HepG2 (cell line): ENCODE measurements around the gene LCN2. TPM values are rescaled to one million over a fixed set of nuclear protein-coding genes. Genes with fewer than 3 reads are reported as not detected.

Source experiments
- DNMT3B ChIP-seq: conservative IDR thresholded peaks from 2 replicates; pipeline ENCODE4 v1.6.1; 2016; ENCODE audit warnings: missing biosample characterization, control low read depth
- DR1 ChIP-seq: sonication (generic); formaldehyde crosslinking; IDR thresholded peaks from 2 replicates; pipeline ENCODE4 v1.8.0; 2021; ENCODE audit warnings: mild to moderate bottlenecking, missing genetic modification reagents, inconsistent platforms
- GABPB1 ChIP-seq: IDR thresholded peaks from 2 replicates; pipeline ENCODE4 v1.6.1; 2016; ENCODE audit warnings: mild to moderate bottlenecking, missing genetic modification reagents, moderate library complexity, missing compliant biosample characterization
- GATAD1 ChIP-seq: IDR thresholded peaks from 2 replicates; pipeline ENCODE4 v1.6.1; 2016; ENCODE audit warnings: missing genetic modification reagents, missing compliant biosample characterization
- KDM6A ChIP-seq: IDR thresholded peaks from 2 replicates; pipeline ENCODE4 v1.6.1; 2016; ENCODE audit warnings: low read depth
- MED8 ChIP-seq: sonication (generic); formaldehyde crosslinking; IDR thresholded peaks from 2 replicates; pipeline ENCODE4 v1.8.1; 2023; ENCODE audit warnings: mild to moderate bottlenecking, missing genetic modification reagents; ENCODE audit not compliant: insufficient replicate concordance
- MTF1 ChIP-seq: sonication (generic); formaldehyde crosslinking; IDR thresholded peaks from 2 replicates; pipeline ENCODE4 v1.5.0; 2020; ENCODE audit warnings: missing genetic modification reagents
- PAX8 ChIP-seq: sonication (generic); formaldehyde crosslinking; IDR thresholded peaks from 2 replicates; pipeline ENCODE4 v1.8.0; 2022; ENCODE audit warnings: mild to moderate bottlenecking, missing genetic modification reagents, borderline replicate concordance
- SOX13 ChIP-seq, 3 experiments: fragments of 450-650 bp in 1 of 3; sonication (generic) in 1 of 3; formaldehyde crosslinking in 1 of 3; IDR thresholded peaks in 2 of 3; conservative IDR thresholded peaks in 1 of 3; 2 replicates each; pipeline versions ENCODE4 v1.5.0 to v1.6.1; 2016 to 2020; ENCODE audit warnings: antibody characterized with exemption in 1 of 3, mild to moderate bottlenecking in 1 of 3, missing compliant biosample characterization in 1 of 3, missing genetic modification reagents in 1 of 3, moderate library complexity in 1 of 3
- TCF12 ChIP-seq, 2 experiments: fragments of 450-650 bp in 1 of 2; sonication (generic) in 1 of 2; formaldehyde crosslinking in 1 of 2; IDR thresholded peaks; 2 replicates each; pipeline versions ENCODE4 v1.6.1 to v1.8.0; 2017 to 2022; ENCODE audit warnings: antibody characterized with exemption in 1 of 2, mild to moderate bottlenecking in 1 of 2, missing genetic modification reagents in 1 of 2, moderate library complexity in 1 of 2
- YEATS2 ChIP-seq: sonication (generic); formaldehyde crosslinking; IDR thresholded peaks from 2 replicates; pipeline ENCODE4 v1.4.0; 2020; ENCODE audit warnings: missing genetic modification reagents, borderline replicate concordance
- ZFP36L1 ChIP-seq: sonication (generic); formaldehyde crosslinking; IDR thresholded peaks from 2 replicates; pipeline ENCODE4 v1.8.0; 2022; ENCODE audit warnings: mild to moderate bottlenecking, missing genetic modification reagents, moderate library complexity
- ZHX2 ChIP-seq, 2 experiments: sonication (generic) in 1 of 2; formaldehyde crosslinking in 1 of 2; IDR thresholded peaks; 2 replicates each; pipeline versions ENCODE4 v1.6.1 to v1.9.0; 2014 to 2022; ENCODE audit warnings: antibody characterized with exemption in 1 of 2, borderline replicate concordance in 1 of 2, inconsistent platforms in 1 of 2, low read depth in 1 of 2, missing genetic modification reagents in 1 of 2
- ZNF317 ChIP-seq: sonication (generic); formaldehyde crosslinking; IDR thresholded peaks from 2 replicates; pipeline ENCODE4 v1.5.0; 2020; ENCODE audit warnings: mild to moderate bottlenecking, missing genetic modification reagents
- ZNF484 ChIP-seq: sonication (generic); formaldehyde crosslinking; IDR thresholded peaks from 2 replicates; pipeline ENCODE4 v1.5.1; 2020; ENCODE audit warnings: mild to moderate bottlenecking, low read depth, missing genetic modification reagents, borderline replicate concordance
- polyA plus RNA-seq, 8 experiments: library from polyadenylated mRNA; depleted of rRNA in 3 of 8; stranded (reverse) in 7 of 8; unstranded in 1 of 8; fragments of >200 nt; fragmentation: Illumina TruSeq in 4 of 8; extraction: Trizol in 4 of 8; gene quantifications; 2 replicates each; pipeline versions ENCODE4 v1.2.1 to v1.2.3, GENCODE V29; 2011 to 2016; ENCODE audit warnings: low read depth in 4 of 8, missing spikeins in 1 of 8, mixed read lengths in 1 of 8; ENCODE audit not compliant: insufficient read depth in 1 of 8
- total RNA-seq, 5 experiments: library from RNA; depleted of rRNA; stranded (reverse); fragments of >200 nt; fragmentation: Illumina TruSeq; extraction: Trizol; gene quantifications; 2 replicates each; pipeline ENCODE4 v1.2.3, GENCODE V29; 2016; ENCODE audit warnings: low read depth in 1 of 5
- TF ChIP-seq, protein P1 (sequence below): sonication (generic); formaldehyde crosslinking; IDR thresholded peaks from 2 replicates; pipeline ENCODE4 v1.4.0; 2020; ENCODE audit warnings: missing genetic modification reagents, mild to moderate bottlenecking, borderline replicate concordance
- TF ChIP-seq, protein P2 (sequence below): sonication (generic); formaldehyde crosslinking; IDR thresholded peaks from 2 replicates; pipeline ENCODE4 v1.8.0; 2023; ENCODE audit warnings: mild to moderate bottlenecking, missing genetic modification reagents

The LCN2 gene
- total and polyA plus RNA-seq, 2 of the 13 experiments (the other 11 are each of a cell fraction or from before 2014, with no cell fraction given): 0.38 to 1.4 TPM

- peak; percentile 74 for TF ChIP-seq ZHX2 (IDR thresholded peaks at IDR 0.05; ENCODE audit: low read depth)
- no peak for TF ChIP-seq ZHX2 (CRISPR knock-in tag; IDR thresholded peaks at IDR 0.05; ENCODE audit: borderline replicate concordance)
- TF ChIP-seq, protein P1, sequence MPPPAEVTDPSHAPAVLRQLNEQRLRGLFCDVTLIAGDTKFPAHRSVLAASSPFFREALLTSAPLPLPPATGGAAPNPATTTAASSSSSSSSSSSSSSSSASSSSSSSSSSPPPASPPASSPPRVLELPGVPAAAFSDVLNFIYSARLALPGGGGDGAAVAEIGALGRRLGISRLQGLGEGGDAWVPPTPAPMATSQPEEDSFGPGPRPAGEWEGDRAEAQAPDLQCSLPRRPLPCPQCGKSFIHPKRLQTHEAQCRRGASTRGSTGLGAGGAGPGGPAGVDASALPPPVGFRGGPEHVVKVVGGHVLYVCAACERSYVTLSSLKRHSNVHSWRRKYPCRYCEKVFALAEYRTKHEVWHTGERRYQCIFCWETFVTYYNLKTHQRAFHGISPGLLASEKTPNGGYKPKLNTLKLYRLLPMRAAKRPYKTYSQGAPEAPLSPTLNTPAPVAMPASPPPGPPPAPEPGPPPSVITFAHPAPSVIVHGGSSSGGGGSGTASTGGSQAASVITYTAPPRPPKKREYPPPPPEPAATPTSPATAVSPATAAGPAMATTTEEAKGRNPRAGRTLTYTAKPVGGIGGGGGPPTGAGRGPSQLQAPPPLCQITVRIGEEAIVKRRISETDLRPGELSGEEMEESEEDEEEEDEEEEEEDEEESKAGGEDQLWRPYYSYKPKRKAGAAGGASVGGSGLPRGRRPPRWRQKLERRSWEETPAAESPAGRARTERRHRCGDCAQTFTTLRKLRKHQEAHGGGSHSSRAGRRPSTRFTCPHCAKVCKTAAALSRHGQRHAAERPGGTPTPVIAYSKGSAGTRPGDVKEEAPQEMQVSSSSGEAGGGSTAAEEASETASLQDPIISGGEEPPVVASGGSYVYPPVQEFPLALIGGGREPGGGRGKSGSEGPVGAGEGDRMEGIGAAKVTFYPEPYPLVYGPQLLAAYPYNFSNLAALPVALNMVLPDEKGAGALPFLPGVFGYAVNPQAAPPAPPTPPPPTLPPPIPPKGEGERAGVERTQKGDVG (CRISPR knock-in tag): peak; percentile 90; the same call in 1 of the 2 replicates
- peak; percentile 89; the same call in 1 of the 2 replicates for TF ChIP-seq YEATS2
- TF ChIP-seq ZFP36L1 (CRISPR knock-in tag): peak; percentile 98
- TF ChIP-seq PAX8 (CRISPR knock-in tag): peak; percentile 68; the same call in 1 of the 2 replicates
- no peak for TF ChIP-seq ZNF484 (CRISPR knock-in tag)
- peak; percentile 87 for TF ChIP-seq ZNF317
- peak; percentile 81 for TF ChIP-seq SOX13 (IDR thresholded peaks at IDR 0.05)
- peak in 1 of 2 experiments; percentile 95; a peak in 2 of 4 replicates for TF ChIP-seq SOX13 (CRISPR knock-in tag; conservative IDR thresholded peaks at IDR 0.05 in 1 of 2, IDR thresholded peaks at IDR 0.05 in 1 of 2)
- peak; percentile 83 for TF ChIP-seq GABPB1 (CRISPR knock-in tag)
- no peak; the same call in 1 of the 2 replicates for TF ChIP-seq DR1 (CRISPR knock-in tag)
- peak; percentile 91 for TF ChIP-seq DNMT3B (CRISPR knock-in tag)
- TF ChIP-seq GATAD1: peak; percentile 77
- no peak for TF ChIP-seq TCF12 (IDR thresholded peaks at IDR 0.05)
- peak; percentile 96 for TF ChIP-seq TCF12 (CRISPR knock-in tag; IDR thresholded peaks at IDR 0.05)
- TF ChIP-seq, protein P2, sequence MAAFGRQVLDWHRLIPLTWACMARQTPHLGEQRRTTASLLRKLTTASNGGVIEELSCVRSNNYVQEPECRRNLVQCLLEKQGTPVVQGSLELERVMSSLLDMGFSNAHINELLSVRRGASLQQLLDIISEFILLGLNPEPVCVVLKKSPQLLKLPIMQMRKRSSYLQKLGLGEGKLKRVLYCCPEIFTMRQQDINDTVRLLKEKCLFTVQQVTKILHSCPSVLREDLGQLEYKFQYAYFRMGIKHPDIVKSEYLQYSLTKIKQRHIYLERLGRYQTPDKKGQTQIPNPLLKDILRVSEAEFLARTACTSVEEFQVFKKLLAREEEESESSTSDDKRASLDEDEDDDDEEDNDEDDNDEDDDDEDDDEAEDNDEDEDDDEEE (CRISPR knock-in tag): peak; percentile 83
- TF ChIP-seq KDM6A: peak; percentile 69; the same call in 1 of the 2 replicates
- TF ChIP-seq MED8: peak; percentile 93
- TF ChIP-seq MTF1 (CRISPR knock-in tag): no peak
Observed at GRCh38 chr9:128102861-128103588, 46.2 kb upstream of the LCN2 start (continued).
